PC-3 (cell line): ENCODE data around the gene SFMBT2. TPM values are rescaled to one million over a fixed set of nuclear protein-coding genes. Genes with fewer than 3 reads are reported as not detected.

Experiments
- ATAC-seq: fragments of 200-7000 bp; cut with Tn5 transposase; 2 replicates; pipeline ENCODE4 v1.9.1; 2020; ENCODE audit warnings: mild to moderate bottlenecking, moderate library complexity
- BruUV-seq: library from RNA; stranded (reverse); fragments of 400-500 nt; replicated peaks from 2 replicates; lab custom pipeline; 2021; lab: Mats Ljungman, UMichigan
- CTCF ChIA-PET: fragments of 300-600 bp; sonication (Branson Sonifier 250); formaldehyde crosslinking; loops from one replicate; lab custom pipeline; 2022; ENCODE audit warnings: antibody characterized with exemption; lab: Charles Lee
- POLR2A ChIA-PET: fragments of 300-600 bp; sonication (Branson Sonifier 250); formaldehyde crosslinking; loops from one replicate; lab custom pipeline; 2022; ENCODE audit warnings: antibody characterized with exemption; ENCODE audit not compliant: unreplicated experiment; lab: Charles Lee
- DNase-seq: peaks from one replicate; pipeline ENCODE4 v3.0.0-alpha.2; 2015
- H2AFZ ChIP-seq: fragments of 300-600 bp; sonication (generic); 2 replicates; pipeline ENCODE4 v1.6.0; 2016; ENCODE audit warnings: antibody characterized with exemption, low read length
- H3F3A ChIP-seq: fragments of 300-600 bp; sonication (generic); one replicate; pipeline ENCODE4 v1.6.0; 2017; ENCODE audit warnings: antibody characterized with exemption, low read length, control low read depth, mild to moderate bottlenecking; ENCODE audit not compliant: unreplicated experiment
- H3K27ac ChIP-seq: fragments of 300-600 bp; sonication (generic); 2 replicates; pipeline ENCODE4 v1.5.1; 2016; ENCODE audit warnings: mild to moderate bottlenecking, low read length
- H3K27me3 ChIP-seq: fragments of 300-600 bp; sonication (generic); 2 replicates; pipeline ENCODE4 v1.6.1; 2016; ENCODE audit warnings: low read length, mixed read lengths
- H3K36me3 ChIP-seq: fragments of 300-600 bp; sonication (generic); 2 replicates; pipeline ENCODE4 v1.6.1; 2016; ENCODE audit warnings: low read depth, mixed run types, low read length, mixed read lengths
- H3K4me1 ChIP-seq: fragments of 300-600 bp; sonication (generic); 2 replicates; pipeline ENCODE4 v1.5.1; 2016; ENCODE audit warnings: low read length; ENCODE audit not compliant: insufficient read depth
- H3K4me2 ChIP-seq: fragments of 300-600 bp; sonication (generic); 2 replicates; pipeline ENCODE4 v1.6.0; 2016; ENCODE audit warnings: low read length
- H3K4me3 ChIP-seq: fragments of 300-600 bp; sonication (generic); 2 replicates; pipeline ENCODE4 v1.5.1; 2016; ENCODE audit warnings: mild to moderate bottlenecking, low read length, mixed read lengths
- H3K79me2 ChIP-seq: fragments of 300-600 bp; sonication (generic); 2 replicates; pipeline ENCODE4 v1.6.1; 2017; ENCODE audit warnings: low read length, mixed read lengths
- H3K9ac ChIP-seq: fragments of 300-600 bp; sonication (generic); 2 replicates; pipeline ENCODE4 v1.6.0; 2016; ENCODE audit warnings: mild to moderate bottlenecking, low read length
- H3K9me2 ChIP-seq: fragments of 300-600 bp; sonication (generic); replicated peaks from 2 replicates; pipeline ENCODE4 v1.6.1; 2016; ENCODE audit warnings: mixed run types, low read length, mixed read lengths
- H3K9me3 ChIP-seq: fragments of 300-600 bp; sonication (generic); 2 replicates; pipeline ENCODE4 v1.6.1; 2016; ENCODE audit warnings: low read length, mixed read lengths
- H4K20me1 ChIP-seq: fragments of 300-600 bp; sonication (generic); 2 replicates; pipeline ENCODE4 v1.6.1; 2016; ENCODE audit warnings: low read length, mixed read lengths
- CTCF ChIP-seq: fragments of 300-600 bp; sonication (generic); conservative IDR thresholded peaks from 2 replicates; pipeline ENCODE4 v1.5.1; 2017; ENCODE audit warnings: antibody characterized with exemption, low read depth, mild to moderate bottlenecking, low read length
- EZH2 ChIP-seq: fragments of 300-600 bp; sonication (generic); IDR thresholded peaks from one replicate; pipeline ENCODE4 v1.6.1; 2017; ENCODE audit warnings: antibody characterized with exemption, mild to moderate bottlenecking, low read length; ENCODE audit not compliant: unreplicated experiment
- EZH2phosphoT487 ChIP-seq: fragments of 300-600 bp; sonication (generic); IDR thresholded peaks from 2 replicates; pipeline ENCODE4 v1.6.1; 2018; ENCODE audit warnings: mild to moderate bottlenecking, antibody characterized with exemption, low read length, borderline replicate concordance
- intact Hi-C: fragments of 100-400 bp; cut with micrococcal nuclease; formaldehyde crosslinking; loops from 2 replicates; pipeline ENCODE4 v1.9.0; 2023
- total RNA-seq: library from RNA; depleted of rRNA; stranded (reverse); fragments of >200 nt; gene quantifications from 2 replicates; pipeline ENCODE4 v1.2.3, GENCODE V29; 2014

The SFMBT2 gene
- total RNA-seq, 1 experiment from 2014 or later = 1.9 TPM

GRCh38 chr10:7363700-7364099 is 47.1 kb downstream of the SFMBT2 start:
- H4K20me1 ChIP-seq = no peaks in the 10 kb centered on the region
- H3K79me2 ChIP-seq = no peaks in the 10 kb centered on the region
- H3K4me1 ChIP-seq = no peaks in the 10 kb centered on the region
- no peak overlapping the region for H3K4me2 ChIP-seq
- H2AFZ ChIP-seq = no peak overlapping the region
- ATAC-seq (no peak), DNase-seq (no peak)
- no TSS peak for BruUV-seq
- no peaks in the 10 kb centered on the region for H3K9me2 ChIP-seq
- H3K27me3 ChIP-seq = no peaks in the 10 kb centered on the region
- intact Hi-C loops = no loop called here
- H3K9me3 ChIP-seq = no peaks in the 10 kb centered on the region
- no peaks in the 10 kb centered on the region for H3K36me3 ChIP-seq
- H3K4me3 ChIP-seq = no peak overlapping the region
- no peak for TF ChIP-seq EZH2phosphoT487
- no peak for TF ChIP-seq CTCF
- TF ChIP-seq EZH2 = no peak
- ChIA-PET CTCF (no interaction called here), POLR2A (no interaction called here)
- no peak overlapping the region for H3K27ac ChIP-seq
- H3F3A ChIP-seq = no peaks in the 10 kb centered on the region
- H3K9ac ChIP-seq = no peak overlapping the region

GRCh38 chr10:7362471-7362870 is 48.4 kb downstream of the SFMBT2 start:
- no peaks in the 10 kb centered on the region for H4K20me1 ChIP-seq
- H3F3A ChIP-seq = no peaks in the 10 kb centered on the region
- intact Hi-C loops = no loop called here
- no TSS peak for BruUV-seq
- H3K4me3 ChIP-seq = no peak overlapping the region
- H3K27me3 ChIP-seq = no peaks in the 10 kb centered on the region
- H3K36me3 ChIP-seq = no peaks in the 10 kb centered on the region
- H3K27ac ChIP-seq = no peak overlapping the region
- no peaks in the 10 kb centered on the region for H3K79me2 ChIP-seq
- no peak for DNase-seq
- H3K9me3 ChIP-seq = no peaks in the 10 kb centered on the region
- ChIA-PET CTCF (no interaction called here), POLR2A (no interaction called here)
- no peak for TF ChIP-seq EZH2
- TF ChIP-seq CTCF = no peak
- no peak for TF ChIP-seq EZH2phosphoT487
- no peak overlapping the region for H3K4me2 ChIP-seq
- no peaks in the 10 kb centered on the region for H3K9me2 ChIP-seq
- no peak for ATAC-seq
- no peaks in the 10 kb centered on the region for H3K4me1 ChIP-seq
- H2AFZ ChIP-seq = no peak overlapping the region
- H3K9ac ChIP-seq = no peak overlapping the region

- Histone ChIP-seq H3K79me2 (no peaks in the 10 kb centered on the region), H3K4me3 (no peak overlapping the region), H4K20me1 (no peaks in the 10 kb centered on the region), H2AFZ (no peak overlapping the region), H3K27ac (no peak overlapping the region), H3K9me3 (no peaks in the 10 kb centered on the region), H3F3A (no peaks in the 10 kb centered on the region), H3K9ac (no peak overlapping the region), H3K4me2 (no peak overlapping the region), H3K9me2 (no peaks in the 10 kb centered on the region), H3K4me1 (no peaks in the 10 kb centered on the region), H3K36me3 (no peaks in the 10 kb centered on the region), H3K27me3 (no peaks in the 10 kb centered on the region)
- no peak for ATAC-seq
- no TSS peak for BruUV-seq
- TF ChIP-seq CTCF (no peak), EZH2 (no peak), EZH2phosphoT487 (no peak)
- POLR2A ChIA-PET = no interaction called here
- no peak for DNase-seq
- intact Hi-C loops = no loop called here
- CTCF ChIA-PET = no interaction called here
Observed at GRCh38 chr10:7361316-7361715, 49.5 kb downstream of the SFMBT2 start.
